Gastrocnemius medialis (tissue), 4 donors: ENCODE data around the gene ATF3.

Experiments used
- POLR2A ChIP-seq, 2 donors: fragments of 450-650 bp; IDR thresholded peaks; one replicate each; pipeline ENCODE4 v1.6.1; 2017; ENCODE audit warnings: antibody characterized with exemption in 2 of 2, mild to moderate bottlenecking in 2 of 2, moderate library complexity in 2 of 2
- TF ChIP-seq, protein P1 (sequence below), 5 experiments: fragments of 450-650 bp in 3 of 5; fragments of 200-600 bp in 2 of 5; sonication (generic) in 2 of 5; IDR thresholded peaks in 4 of 5; conservative IDR thresholded peaks in 1 of 5; 1 replicate in 4 of 5; 2 replicates in 1 of 5; pipeline ENCODE4 v1.5.1; 2016 to 2019; ENCODE audit warnings: antibody characterized with exemption in 5 of 5, mild to moderate bottlenecking in 3 of 5, moderate library complexity in 3 of 5

DNA sequence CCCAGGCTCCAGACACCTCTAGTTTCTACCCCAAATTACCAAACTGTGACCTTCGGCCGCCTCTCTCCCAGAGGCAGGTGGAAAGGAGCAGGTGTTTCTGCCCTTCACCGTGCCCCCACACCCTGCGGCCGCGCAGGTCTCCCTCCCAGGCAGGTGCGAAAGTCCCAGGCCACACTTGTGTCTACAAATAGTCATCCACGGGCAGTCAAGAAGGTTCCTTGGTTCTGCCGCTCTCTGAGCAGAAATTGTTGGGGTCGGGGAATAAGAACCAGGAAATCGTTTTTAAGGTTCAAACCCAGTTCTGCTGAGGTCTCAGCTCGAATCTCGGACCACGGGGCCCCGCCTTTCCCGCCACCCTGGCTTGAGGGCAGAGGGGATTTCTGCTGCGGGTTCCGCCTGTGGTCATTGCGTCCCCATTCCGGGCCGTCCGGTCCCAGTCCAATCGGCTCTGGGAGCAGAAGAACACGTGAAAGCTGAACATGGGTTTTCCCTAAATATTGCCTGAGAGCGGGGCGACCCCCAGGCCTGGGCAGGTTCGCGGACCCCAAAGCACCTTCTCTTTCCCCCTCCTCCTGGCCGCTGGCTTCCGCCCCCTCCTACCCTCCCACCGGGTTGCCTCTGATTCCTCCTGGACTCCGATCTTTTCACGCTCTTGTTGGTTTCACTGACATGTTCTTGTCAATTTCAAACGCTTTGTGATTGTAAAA lies 1.2 kb upstream of the ATF3 start:
- TF ChIP-seq, protein P1, sequence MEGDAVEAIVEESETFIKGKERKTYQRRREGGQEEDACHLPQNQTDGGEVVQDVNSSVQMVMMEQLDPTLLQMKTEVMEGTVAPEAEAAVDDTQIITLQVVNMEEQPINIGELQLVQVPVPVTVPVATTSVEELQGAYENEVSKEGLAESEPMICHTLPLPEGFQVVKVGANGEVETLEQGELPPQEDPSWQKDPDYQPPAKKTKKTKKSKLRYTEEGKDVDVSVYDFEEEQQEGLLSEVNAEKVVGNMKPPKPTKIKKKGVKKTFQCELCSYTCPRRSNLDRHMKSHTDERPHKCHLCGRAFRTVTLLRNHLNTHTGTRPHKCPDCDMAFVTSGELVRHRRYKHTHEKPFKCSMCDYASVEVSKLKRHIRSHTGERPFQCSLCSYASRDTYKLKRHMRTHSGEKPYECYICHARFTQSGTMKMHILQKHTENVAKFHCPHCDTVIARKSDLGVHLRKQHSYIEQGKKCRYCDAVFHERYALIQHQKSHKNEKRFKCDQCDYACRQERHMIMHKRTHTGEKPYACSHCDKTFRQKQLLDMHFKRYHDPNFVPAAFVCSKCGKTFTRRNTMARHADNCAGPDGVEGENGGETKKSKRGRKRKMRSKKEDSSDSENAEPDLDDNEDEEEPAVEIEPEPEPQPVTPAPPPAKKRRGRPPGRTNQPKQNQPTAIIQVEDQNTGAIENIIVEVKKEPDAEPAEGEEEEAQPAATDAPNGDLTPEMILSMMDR (IDR thresholded peaks at IDR 0.05 in 4 of 5, conservative IDR thresholded peaks at IDR 0.05 in 1 of 5), result no peak
- no peak for TF ChIP-seq POLR2A (IDR thresholded peaks at IDR 0.05)
